ENCODE results near the gene CDH4.

The CDH4 gene

DNA sequence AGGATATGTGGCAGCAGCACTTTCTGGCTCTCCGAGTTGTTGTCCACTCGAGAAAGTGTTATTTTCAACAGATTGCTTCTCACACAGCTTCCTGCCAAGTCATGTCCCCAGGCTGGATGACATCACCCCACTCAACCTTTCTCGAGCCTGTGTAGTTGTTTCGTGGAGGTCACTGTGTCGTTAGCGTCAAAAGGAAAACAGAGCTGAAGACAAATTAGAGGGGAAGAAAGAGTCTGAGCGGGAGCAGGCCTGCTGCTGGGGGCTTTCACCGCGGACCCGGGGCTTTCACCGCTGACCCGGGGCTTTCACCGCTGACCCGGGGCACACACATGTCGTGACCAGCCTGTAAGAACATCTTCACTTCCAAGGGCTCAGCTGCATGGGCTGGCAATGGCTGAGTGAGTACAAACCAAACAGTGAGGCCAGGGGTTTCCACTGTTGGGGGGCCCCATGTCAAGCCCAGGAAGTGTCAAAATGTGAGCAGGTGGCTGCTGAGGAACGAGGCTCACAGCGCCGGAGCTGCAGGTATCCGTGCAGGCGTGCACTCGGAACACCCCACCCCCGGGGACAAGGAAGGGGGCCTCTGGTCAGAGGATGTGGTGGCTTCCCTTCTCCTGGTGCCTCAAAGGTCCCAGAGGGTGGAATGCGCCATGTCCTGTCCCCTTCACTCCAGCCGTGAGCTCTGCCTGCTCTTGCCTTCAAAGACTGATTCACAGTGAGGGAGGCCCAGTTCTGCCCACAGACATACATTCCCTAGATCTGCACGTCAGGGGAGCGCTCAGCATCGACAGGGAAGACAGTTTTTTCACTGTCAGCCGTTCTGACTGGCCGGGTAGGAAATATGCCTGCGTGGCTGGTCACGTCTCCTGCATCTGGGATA is 447.7 kb downstream of the CDH4 start:
- Histone ChIP-seq H3K36me3 (ENCODE audit: control insufficient read depth, insufficient read depth, low read length) (no peaks in the 10 kb centered on the region), H3K4me1 (ENCODE audit: control insufficient read depth, insufficient read depth, low read length, poor library complexity, severe bottlenecking) (peaks cover 10% of the 10 kb centered on the region), H3K4me3 (ENCODE audit: extremely low read depth, insufficient read depth, low read length, poor library complexity, severe bottlenecking) (no peak overlapping the region), H3K27ac (ENCODE audit: low read depth, low read length, severe bottlenecking) (peak overlapping the region; percentile 62), H3K9me3 (ENCODE audit: control insufficient read depth, low read length) (no peaks in the 10 kb centered on the region)
- WGBS, 2 experiments (ENCODE audit: insufficient coverage in 2 of 2): 88 to 90% methylated on average over 29 to 31 of the region's 31 CpGs

- Histone ChIP-seq H3K27ac (ENCODE audit: low read depth, low read length, severe bottlenecking) (no peak overlapping the region), H3K36me3 (ENCODE audit: control insufficient read depth, insufficient read depth, low read length) (no peaks in the 10 kb centered on the region), H3K4me3 (ENCODE audit: extremely low read depth, insufficient read depth, low read length, poor library complexity, severe bottlenecking) (no peak overlapping the region), H3K4me1 (ENCODE audit: control insufficient read depth, insufficient read depth, low read length, poor library complexity, severe bottlenecking) (peaks cover 10% of the 10 kb centered on the region), H3K9me3 (ENCODE audit: control insufficient read depth, low read length) (no peaks in the 10 kb centered on the region)
- WGBS, 2 experiments (ENCODE audit: insufficient coverage in 2 of 2): 95 to 96% methylated on average over 24 of the region's 24 CpGs
Observed at GRCh38 chr20:61700595-61701140, 448.6 kb downstream of the CDH4 start.

DNA sequence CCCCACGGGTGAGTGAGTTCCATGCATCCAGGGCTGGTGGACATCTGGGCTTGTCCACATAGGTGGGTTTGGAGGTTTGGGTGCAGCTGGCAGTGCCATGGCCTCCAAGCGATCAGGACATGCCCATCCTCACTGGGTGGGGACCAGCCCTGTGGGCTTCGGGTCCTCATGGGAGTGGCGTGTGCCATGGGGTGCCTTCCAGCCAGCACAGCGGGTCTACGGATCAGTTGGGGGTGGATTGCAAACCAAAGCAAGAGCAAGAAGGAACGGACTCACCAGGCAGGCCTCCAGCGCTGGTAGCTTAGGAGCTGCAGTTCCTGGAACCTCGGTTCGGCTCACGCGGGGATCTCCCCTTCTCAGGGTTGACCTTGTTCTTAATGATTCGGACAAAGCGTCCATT is 449.3 kb downstream of the CDH4 start:
- no peak overlapping the region for H3K27ac ChIP-seq (ENCODE audit: low read depth, low read length, severe bottlenecking)
- no peaks in the 10 kb centered on the region for H3K36me3 ChIP-seq (ENCODE audit: control insufficient read depth, insufficient read depth, low read length)
- 90 to 97% methylated on average over 13 of the region's 14 CpGs for WGBS, 2 experiments (ENCODE audit: insufficient coverage in 2 of 2)
- H3K4me3 ChIP-seq (ENCODE audit: extremely low read depth, insufficient read depth, low read length, poor library complexity, severe bottlenecking): no peak overlapping the region
- peaks cover 10% of the 10 kb centered on the region for H3K4me1 ChIP-seq (ENCODE audit: control insufficient read depth, insufficient read depth, low read length, poor library complexity, severe bottlenecking)
- no peaks in the 10 kb centered on the region for H3K9me3 ChIP-seq (ENCODE audit: control insufficient read depth, low read length)

- H3K9me3 ChIP-seq (ENCODE audit: control insufficient read depth, low read length): no peaks in the 10 kb centered on the region
- H3K4me1 ChIP-seq (ENCODE audit: control insufficient read depth, insufficient read depth, low read length, poor library complexity, severe bottlenecking): peaks cover 10% of the 10 kb centered on the region
- WGBS, 2 experiments (ENCODE audit: insufficient coverage in 2 of 2): 89 to 90% methylated on average over 12 of the region's 12 CpGs
- no peak overlapping the region for H3K27ac ChIP-seq (ENCODE audit: low read depth, low read length, severe bottlenecking)
- no peaks in the 10 kb centered on the region for H3K36me3 ChIP-seq (ENCODE audit: control insufficient read depth, insufficient read depth, low read length)
- no peak overlapping the region for H3K4me3 ChIP-seq (ENCODE audit: extremely low read depth, insufficient read depth, low read length, poor library complexity, severe bottlenecking)
Observed at GRCh38 chr20:61701802-61702201, 449.7 kb downstream of the CDH4 start.

DNA sequence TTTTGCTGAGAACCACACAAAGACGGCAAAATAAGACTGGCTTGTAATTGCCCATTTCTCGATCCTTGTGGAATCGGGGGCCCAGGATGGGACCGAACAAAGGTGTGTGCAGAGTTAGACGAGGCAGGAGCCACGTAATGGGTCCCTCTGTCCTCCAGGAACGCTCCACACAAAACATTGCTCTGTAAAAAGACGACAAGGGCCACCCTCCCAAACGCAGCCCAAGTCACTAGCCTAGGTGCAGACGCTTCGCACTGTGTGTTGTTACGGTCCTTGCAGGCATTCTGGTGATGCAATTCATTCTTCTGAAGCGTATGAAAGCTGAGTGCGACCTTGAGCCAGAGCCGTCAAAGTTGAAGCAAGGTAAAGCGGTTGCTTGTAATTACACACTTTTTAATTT is 450.2 kb downstream of the CDH4 start:
- 91 to 92% methylated on average over 13 to 15 of the region's 16 CpGs for WGBS, 2 experiments (ENCODE audit: insufficient coverage in 2 of 2)
- Histone ChIP-seq H3K4me3 (ENCODE audit: extremely low read depth, insufficient read depth, low read length, poor library complexity, severe bottlenecking) (no peak overlapping the region), H3K27ac (ENCODE audit: low read depth, low read length, severe bottlenecking) (no peak overlapping the region), H3K9me3 (ENCODE audit: control insufficient read depth, low read length) (no peaks in the 10 kb centered on the region), H3K36me3 (ENCODE audit: control insufficient read depth, insufficient read depth, low read length) (no peaks in the 10 kb centered on the region), H3K4me1 (ENCODE audit: control insufficient read depth, insufficient read depth, low read length, poor library complexity, severe bottlenecking) (peaks cover 10% of the 10 kb centered on the region)

DNA sequence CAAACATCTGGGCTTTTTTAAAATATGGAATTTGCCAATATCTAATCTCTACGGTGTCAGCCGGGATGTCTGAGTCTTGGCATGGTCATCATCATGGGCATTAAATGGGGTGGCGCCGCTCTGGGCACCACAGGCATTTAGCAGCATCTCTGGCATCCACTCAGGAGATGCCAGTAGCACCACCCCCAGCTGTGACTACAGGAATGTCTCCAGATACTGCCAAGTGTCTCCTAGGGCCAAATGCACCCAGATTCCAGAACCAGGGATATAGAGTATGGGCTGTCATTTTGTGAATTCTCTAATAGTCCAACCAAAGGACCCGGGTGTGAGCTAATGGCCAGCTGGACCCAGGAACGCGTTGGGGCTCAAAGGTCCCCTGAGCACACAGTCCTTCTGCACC is 452.6 kb downstream of the CDH4 start:
- H3K27ac ChIP-seq (ENCODE audit: low read depth, low read length, severe bottlenecking): no peak overlapping the region
- H3K9me3 ChIP-seq (ENCODE audit: control insufficient read depth, low read length): no peaks in the 10 kb centered on the region
- peaks cover 4% of the 10 kb centered on the region for H3K4me1 ChIP-seq (ENCODE audit: control insufficient read depth, insufficient read depth, low read length, poor library complexity, severe bottlenecking)
- H3K4me3 ChIP-seq (ENCODE audit: extremely low read depth, insufficient read depth, low read length, poor library complexity, severe bottlenecking): no peak overlapping the region
- WGBS, 2 experiments (ENCODE audit: insufficient coverage in 2 of 2): 92 to 98% methylated on average over 7 of the region's 7 CpGs
- H3K36me3 ChIP-seq (ENCODE audit: control insufficient read depth, insufficient read depth, low read length): no peaks in the 10 kb centered on the region

- Histone ChIP-seq H3K36me3 (ENCODE audit: control insufficient read depth, insufficient read depth, low read length) (no peaks in the 10 kb centered on the region), H3K9me3 (ENCODE audit: control insufficient read depth, low read length) (no peaks in the 10 kb centered on the region), H3K4me1 (ENCODE audit: control insufficient read depth, insufficient read depth, low read length, poor library complexity, severe bottlenecking) (no peaks in the 10 kb centered on the region), H3K4me3 (ENCODE audit: extremely low read depth, insufficient read depth, low read length, poor library complexity, severe bottlenecking) (no peak overlapping the region), H3K27ac (ENCODE audit: low read depth, low read length, severe bottlenecking) (no peak overlapping the region)
- WGBS, 2 experiments (ENCODE audit: insufficient coverage in 2 of 2): 87 to 93% methylated on average over 19 to 25 of the region's 26 CpGs
Observed at GRCh38 chr20:61705386-61706258, 453.6 kb downstream of the CDH4 start.

- WGBS, 2 experiments (ENCODE audit: insufficient coverage in 2 of 2): 93 to 94% methylated on average over 25 to 27 of the region's 29 CpGs
- no peak overlapping the region for H3K4me3 ChIP-seq (ENCODE audit: extremely low read depth, insufficient read depth, low read length, poor library complexity, severe bottlenecking)
- no peaks in the 10 kb centered on the region for H3K4me1 ChIP-seq (ENCODE audit: control insufficient read depth, insufficient read depth, low read length, poor library complexity, severe bottlenecking)
- no peaks in the 10 kb centered on the region for H3K9me3 ChIP-seq (ENCODE audit: control insufficient read depth, low read length)
- H3K36me3 ChIP-seq (ENCODE audit: control insufficient read depth, insufficient read depth, low read length): no peaks in the 10 kb centered on the region
- no peak overlapping the region for H3K27ac ChIP-seq (ENCODE audit: low read depth, low read length, severe bottlenecking)
Observed at GRCh38 chr20:61706259-61706961, 454.3 kb downstream of the CDH4 start.

DNA sequence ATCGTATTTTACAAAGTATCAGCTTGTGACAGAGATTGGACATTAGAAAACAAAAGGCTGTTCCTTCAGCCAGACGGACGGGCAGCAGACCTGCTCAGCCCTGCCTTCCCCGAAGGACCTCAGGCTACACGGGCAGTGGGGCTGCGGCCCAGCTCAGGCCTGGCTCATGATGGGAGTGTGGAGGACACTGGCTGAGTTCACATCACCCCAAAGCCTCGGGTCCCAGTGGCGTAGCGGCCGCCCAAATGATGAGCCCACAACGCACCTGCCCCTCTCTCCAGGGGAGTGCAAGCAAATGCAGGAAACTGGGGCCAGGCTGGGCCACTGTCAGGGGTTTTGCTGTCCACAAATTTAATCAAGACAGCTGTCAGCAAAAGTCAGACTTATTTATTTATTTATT is 456.8 kb downstream of the CDH4 start:
- no peaks in the 10 kb centered on the region for H3K36me3 ChIP-seq (ENCODE audit: control insufficient read depth, insufficient read depth, low read length)
- H3K4me3 ChIP-seq (ENCODE audit: extremely low read depth, insufficient read depth, low read length, poor library complexity, severe bottlenecking): no peak overlapping the region
- H3K27ac ChIP-seq (ENCODE audit: low read depth, low read length, severe bottlenecking): no peak overlapping the region
- WGBS, 2 experiments (ENCODE audit: insufficient coverage in 2 of 2): 91 to 100% methylated on average over 10 to 11 of the region's 11 CpGs
- H3K9me3 ChIP-seq (ENCODE audit: control insufficient read depth, low read length): no peaks in the 10 kb centered on the region
- no peaks in the 10 kb centered on the region for H3K4me1 ChIP-seq (ENCODE audit: control insufficient read depth, insufficient read depth, low read length, poor library complexity, severe bottlenecking)

GRCh38 chr20:61710108-61710507 is 458.0 kb downstream of the CDH4 start:
- H3K9me3 ChIP-seq (ENCODE audit: control insufficient read depth, low read length): no peaks in the 10 kb centered on the region
- 87 to 89% methylated on average over 7 to 8 of the region's 8 CpGs for WGBS, 2 experiments (ENCODE audit: insufficient coverage in 2 of 2)
- no peak overlapping the region for H3K4me3 ChIP-seq (ENCODE audit: extremely low read depth, insufficient read depth, low read length, poor library complexity, severe bottlenecking)
- no peaks in the 10 kb centered on the region for H3K36me3 ChIP-seq (ENCODE audit: control insufficient read depth, insufficient read depth, low read length)
- no peaks in the 10 kb centered on the region for H3K4me1 ChIP-seq (ENCODE audit: control insufficient read depth, insufficient read depth, low read length, poor library complexity, severe bottlenecking)
- no peak overlapping the region for H3K27ac ChIP-seq (ENCODE audit: low read depth, low read length, severe bottlenecking)

Measured in mesodermal cell (in vitro differentiated cells).